Vagina (tissue), 2 donors: Measurements from ENCODE around the gene NUDCD2. TPM values are rescaled to one million over a fixed set of nuclear protein-coding genes. Genes with fewer than 3 reads are reported as not detected.
A peak's percentile ranks its signal among the peaks of the same experiment; 100 is the strongest.

Experiments used
- DNase-seq, 2 donors: peaks; one replicate each; pipeline ENCODE4 v3.0.0-alpha.2; 2017; ENCODE audit errors: extremely low spot score in 2 of 2
- H3K27ac ChIP-seq: fragments of 200-600 bp; sonication (generic); one replicate; pipeline ENCODE4 v1.5.1; 2019
- H3K27me3 ChIP-seq: fragments of 200-600 bp; sonication (generic); one replicate; pipeline ENCODE4 v1.5.1; 2019
- H3K36me3 ChIP-seq, 2 donors: fragments of 200-600 bp; sonication (generic); one replicate each; pipeline ENCODE4 v1.5.1; 2017 to 2019
- H3K4me1 ChIP-seq: fragments of 200-600 bp; sonication (generic); one replicate; pipeline ENCODE4 v1.5.1; 2019
- H3K4me3 ChIP-seq, 2 donors: fragments of 200-600 bp; sonication (generic); 1 replicate in 1 of 2; 2 replicates in 1 of 2; pipeline ENCODE4 v1.5.1; 2016 to 2019
- H3K9me3 ChIP-seq: fragments of 200-600 bp; sonication (generic); one replicate; pipeline ENCODE4 v1.5.1; 2019
- POLR2A ChIP-seq, 2 donors: fragments of 450-650 bp; IDR thresholded peaks; one replicate each; pipeline ENCODE4 v1.6.1; 2017; ENCODE audit warnings: antibody characterized with exemption in 2 of 2, mild to moderate bottlenecking in 2 of 2, moderate library complexity in 2 of 2
- POLR2AphosphoS5 ChIP-seq, 2 donors: sonication (generic); formaldehyde crosslinking; IDR thresholded peaks; one replicate each; pipeline ENCODE4 v1.9.0; 2017; ENCODE audit warnings: antibody characterized with exemption in 2 of 2, mild to moderate bottlenecking in 2 of 2, low read depth in 1 of 2; ENCODE audit not compliant: insufficient read depth in 1 of 2
- intact Hi-C: fragments of 100-400 bp; cut with DNase I; formaldehyde crosslinking; loops from one replicate; pipeline ENCODE4 v1.15.1; 2023
- total RNA-seq: library from RNA; depleted of rRNA; stranded (reverse); fragments of >200 nt; gene quantifications from one replicate; pipeline ENCODE4 v1.2.3, GENCODE V29; 2016
- TF ChIP-seq, protein P1 (sequence below), 3 experiments: fragments of 450-650 bp in 2 of 3; fragments of 200-600 bp in 1 of 3; sonication (generic) in 1 of 3; IDR thresholded peaks; one replicate each; pipeline ENCODE4 v1.5.1; 2017 to 2019; ENCODE audit warnings: antibody characterized with exemption in 3 of 3, mild to moderate bottlenecking in 2 of 3, moderate library complexity in 2 of 3

The NUDCD2 gene
- total RNA-seq, 1 donor from 2014 or later, result 4.4 TPM

DNA sequence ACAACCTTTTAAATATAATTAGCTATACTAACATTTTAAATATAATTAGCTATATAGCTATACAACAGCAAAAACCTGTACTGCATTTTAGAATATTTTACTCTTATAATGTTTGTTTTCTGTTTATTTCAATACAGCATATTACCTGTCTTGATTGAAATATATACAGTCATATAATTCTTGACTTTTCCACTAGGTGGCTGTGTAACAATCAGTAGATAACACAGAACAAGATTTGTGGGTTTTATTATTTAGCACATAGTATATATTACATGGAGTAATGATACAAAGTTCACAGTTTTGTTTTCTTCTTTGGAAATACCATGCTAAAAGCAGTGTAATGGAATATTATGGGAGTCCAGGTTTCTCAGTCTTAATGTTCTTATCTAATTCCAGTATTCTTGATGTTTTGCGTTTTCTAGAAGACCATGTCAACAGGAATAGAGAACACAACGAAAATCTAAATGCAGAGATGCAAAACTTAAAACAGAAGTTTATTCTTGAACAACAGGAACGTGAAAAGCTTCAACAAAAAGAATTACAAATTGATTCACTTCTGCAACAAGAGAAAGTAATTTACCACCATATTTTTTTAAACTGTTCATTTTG, 13.8 kb upstream of the NUDCD2 start:
- Histone ChIP-seq H3K9me3 (no peaks in the 10 kb centered on the region), H3K36me3 (no peaks in the 10 kb centered on the region), H3K27ac (no peak overlapping the region), H3K4me1 (no peaks in the 10 kb centered on the region), H3K4me3 (no peak overlapping the region), H3K27me3 (no peaks in the 10 kb centered on the region)
- no peak for TF ChIP-seq POLR2A (IDR thresholded peaks at IDR 0.05)
- no peak for TF ChIP-seq POLR2AphosphoS5 (IDR thresholded peaks at IDR 0.05; ENCODE audit: insufficient read depth in 1 of 2, low read depth in 1 of 2)
- TF ChIP-seq, protein P1, sequence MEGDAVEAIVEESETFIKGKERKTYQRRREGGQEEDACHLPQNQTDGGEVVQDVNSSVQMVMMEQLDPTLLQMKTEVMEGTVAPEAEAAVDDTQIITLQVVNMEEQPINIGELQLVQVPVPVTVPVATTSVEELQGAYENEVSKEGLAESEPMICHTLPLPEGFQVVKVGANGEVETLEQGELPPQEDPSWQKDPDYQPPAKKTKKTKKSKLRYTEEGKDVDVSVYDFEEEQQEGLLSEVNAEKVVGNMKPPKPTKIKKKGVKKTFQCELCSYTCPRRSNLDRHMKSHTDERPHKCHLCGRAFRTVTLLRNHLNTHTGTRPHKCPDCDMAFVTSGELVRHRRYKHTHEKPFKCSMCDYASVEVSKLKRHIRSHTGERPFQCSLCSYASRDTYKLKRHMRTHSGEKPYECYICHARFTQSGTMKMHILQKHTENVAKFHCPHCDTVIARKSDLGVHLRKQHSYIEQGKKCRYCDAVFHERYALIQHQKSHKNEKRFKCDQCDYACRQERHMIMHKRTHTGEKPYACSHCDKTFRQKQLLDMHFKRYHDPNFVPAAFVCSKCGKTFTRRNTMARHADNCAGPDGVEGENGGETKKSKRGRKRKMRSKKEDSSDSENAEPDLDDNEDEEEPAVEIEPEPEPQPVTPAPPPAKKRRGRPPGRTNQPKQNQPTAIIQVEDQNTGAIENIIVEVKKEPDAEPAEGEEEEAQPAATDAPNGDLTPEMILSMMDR (IDR thresholded peaks at IDR 0.05), result peak in 1 of 3 experiments; percentile 32
- intact Hi-C loops, result no loop called here
- no peak for DNase-seq

DNA sequence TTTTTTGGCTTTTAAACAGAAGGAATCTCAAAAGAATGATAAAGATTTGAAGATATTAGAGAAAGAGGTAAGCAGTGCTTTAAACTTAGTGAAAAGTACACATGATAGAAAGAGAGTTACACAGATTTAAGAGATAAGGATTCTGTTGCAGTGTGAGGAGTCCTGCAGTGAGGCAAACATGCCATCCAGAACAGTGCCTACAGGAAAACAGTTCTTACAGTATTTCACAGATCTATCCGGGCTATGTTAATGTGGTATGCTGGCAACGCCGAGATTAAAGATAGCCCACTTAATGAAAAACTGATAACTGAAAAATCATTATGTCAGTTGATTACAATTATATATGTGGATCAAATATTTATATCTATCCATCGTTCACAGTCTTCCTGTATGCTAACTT, 7.8 kb upstream of the NUDCD2 start:
- no peak for DNase-seq
- H3K27me3 ChIP-seq, result no peaks in the 10 kb centered on the region
- intact Hi-C loops, result no loop called here
- H3K4me3 ChIP-seq, result no peak overlapping the region
- H3K36me3 ChIP-seq, result no peaks in the 10 kb centered on the region
- no peaks in the 10 kb centered on the region for H3K9me3 ChIP-seq
- no peaks in the 10 kb centered on the region for H3K4me1 ChIP-seq
- TF ChIP-seq POLR2AphosphoS5 (IDR thresholded peaks at IDR 0.05; ENCODE audit: insufficient read depth in 1 of 2, low read depth in 1 of 2), result no peak
- TF ChIP-seq, protein P1 (IDR thresholded peaks at IDR 0.05), result no peak
- TF ChIP-seq POLR2A (IDR thresholded peaks at IDR 0.05), result no peak
- no peak overlapping the region for H3K27ac ChIP-seq

DNA sequence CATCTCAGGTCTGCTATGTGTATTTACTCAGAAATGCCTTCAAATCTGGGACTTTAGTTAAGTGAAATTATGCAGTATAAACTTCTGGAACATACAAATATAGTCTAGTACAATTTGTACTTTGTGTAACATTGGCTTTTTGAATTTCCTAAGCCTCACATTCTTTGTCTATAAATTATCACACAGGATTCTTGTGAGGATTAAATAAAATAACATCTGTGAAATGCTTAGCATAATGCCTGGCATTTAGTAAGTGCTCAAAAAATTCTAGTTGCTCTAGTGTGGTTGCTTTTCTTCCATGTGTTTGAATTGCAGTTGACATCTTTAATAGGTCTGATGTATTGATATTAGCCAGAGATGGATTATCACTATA, 3.1 kb upstream of the NUDCD2 start:
- no peak for DNase-seq
- H3K27ac ChIP-seq, result no peak overlapping the region
- intact Hi-C loops, result no loop called here

DNA sequence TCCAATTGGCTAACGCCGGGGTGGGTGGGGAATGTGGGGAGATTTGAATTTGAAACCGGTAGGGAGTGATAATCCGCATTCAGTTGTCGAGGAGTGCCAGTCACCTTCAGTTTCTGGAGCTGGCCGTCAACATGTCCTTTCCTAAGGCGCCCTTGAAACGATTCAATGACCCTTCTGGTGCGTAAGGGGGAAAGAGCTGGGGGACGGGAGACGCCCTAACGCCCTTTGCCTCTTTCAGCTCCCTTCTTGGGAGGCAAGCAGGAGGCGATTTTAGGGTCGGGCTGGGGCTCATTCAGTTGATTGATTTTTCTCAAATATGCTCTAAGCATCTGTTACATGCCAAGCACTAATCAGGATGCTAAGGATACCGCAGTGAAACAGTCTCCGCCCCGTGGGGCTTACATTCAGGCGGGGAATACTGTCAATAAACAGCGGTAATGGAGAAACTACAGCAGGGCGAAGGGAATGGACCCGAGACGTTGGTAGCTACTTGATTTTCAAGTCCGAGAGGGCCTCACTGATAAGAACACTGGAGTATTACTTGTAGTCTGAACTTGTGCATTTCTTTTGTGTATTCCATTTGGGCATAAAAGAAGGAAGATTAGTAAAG, 765 bp upstream of the NUDCD2 start, which contains the start of gene HMMR:
TSS of gene HMMR (plus strand) at position 71 of the 610 bp plus-strand sequence. CDS start at position 132, 61 bp downstream.
- intact Hi-C loops, result no loop called here
- Histone ChIP-seq H3K36me3 (no peaks in the 10 kb centered on the region), H3K27ac (peak within 1 kb of the TSS; percentile 93), H3K9me3 (no peaks in the 10 kb centered on the region), H3K4me1 (peaks cover 30% of the 10 kb centered on the region), H3K27me3 (no peaks in the 10 kb centered on the region), H3K4me3 (peak within 1 kb of the TSS; percentile 75 to 89)
- TF ChIP-seq, protein P1 (IDR thresholded peaks at IDR 0.05), result no peak
- TF ChIP-seq POLR2A (IDR thresholded peaks at IDR 0.05), result no peak
- no peak for TF ChIP-seq POLR2AphosphoS5 (IDR thresholded peaks at IDR 0.05; ENCODE audit: insufficient read depth in 1 of 2, low read depth in 1 of 2)
- DNase-seq, result no peak

More for the DNA sequence above, 3.1 kb upstream of the NUDCD2 start:
- Histone ChIP-seq H3K4me1 (peaks cover 28% of the 10 kb centered on the region), H3K27me3 (no peaks in the 10 kb centered on the region), H3K4me3 (no peak overlapping the region), H3K9me3 (no peaks in the 10 kb centered on the region), H3K36me3 (no peaks in the 10 kb centered on the region)
- TF ChIP-seq, protein P1 (IDR thresholded peaks at IDR 0.05), result no peak
- TF ChIP-seq POLR2AphosphoS5 (IDR thresholded peaks at IDR 0.05; ENCODE audit: insufficient read depth in 1 of 2, low read depth in 1 of 2) (no peak), POLR2A (IDR thresholded peaks at IDR 0.05) (no peak)

DNA sequence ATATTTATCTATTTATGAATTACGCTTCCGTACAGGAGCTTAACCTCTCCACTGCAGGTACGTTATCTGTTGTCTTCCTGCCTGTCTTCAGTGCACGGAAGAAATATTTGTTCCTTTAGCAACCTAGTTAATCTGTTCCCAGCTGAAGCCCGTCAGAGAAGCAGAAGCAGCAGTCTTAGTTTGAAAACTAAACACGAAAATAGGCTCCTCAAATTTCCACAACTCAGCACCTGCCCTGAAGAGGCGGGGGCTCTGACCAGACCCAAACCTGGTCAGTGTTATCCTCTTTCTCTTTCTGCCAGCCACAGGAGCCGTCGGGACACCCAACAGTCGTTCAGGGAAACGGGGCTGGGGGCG, 462 bp downstream of the NUDCD2 start:
- H3K4me1 ChIP-seq, result peaks cover 30% of the 10 kb centered on the region
- H3K36me3 ChIP-seq, result no peaks in the 10 kb centered on the region
- H3K27ac ChIP-seq, result peak overlapping the region; percentile 93
- no peaks in the 10 kb centered on the region for H3K27me3 ChIP-seq
- no peaks in the 10 kb centered on the region for H3K9me3 ChIP-seq
- intact Hi-C loops, result loop anchor here (10.0 kb wide), 1 partner anchor 45 kb away; the partner anchor contains the start of gene MAT2B
- TF ChIP-seq, protein P1 (IDR thresholded peaks at IDR 0.05), result no peak
- TF ChIP-seq POLR2A (IDR thresholded peaks at IDR 0.05), result no peak
- TF ChIP-seq POLR2AphosphoS5 (IDR thresholded peaks at IDR 0.05; ENCODE audit: insufficient read depth in 1 of 2, low read depth in 1 of 2), result no peak
- DNase-seq, result no peak
- H3K4me3 ChIP-seq, result peak overlapping the region; percentile 75 to 89
